Measurements from ENCODE around the gene DNAJC4. TPM values are rescaled to one million over a fixed set of nuclear protein-coding genes. Genes with fewer than 3 reads are reported as not detected.

Gene DNAJC4
- total RNA-seq, 1 donor from 2014 or later: 53.5 TPM

DNA sequence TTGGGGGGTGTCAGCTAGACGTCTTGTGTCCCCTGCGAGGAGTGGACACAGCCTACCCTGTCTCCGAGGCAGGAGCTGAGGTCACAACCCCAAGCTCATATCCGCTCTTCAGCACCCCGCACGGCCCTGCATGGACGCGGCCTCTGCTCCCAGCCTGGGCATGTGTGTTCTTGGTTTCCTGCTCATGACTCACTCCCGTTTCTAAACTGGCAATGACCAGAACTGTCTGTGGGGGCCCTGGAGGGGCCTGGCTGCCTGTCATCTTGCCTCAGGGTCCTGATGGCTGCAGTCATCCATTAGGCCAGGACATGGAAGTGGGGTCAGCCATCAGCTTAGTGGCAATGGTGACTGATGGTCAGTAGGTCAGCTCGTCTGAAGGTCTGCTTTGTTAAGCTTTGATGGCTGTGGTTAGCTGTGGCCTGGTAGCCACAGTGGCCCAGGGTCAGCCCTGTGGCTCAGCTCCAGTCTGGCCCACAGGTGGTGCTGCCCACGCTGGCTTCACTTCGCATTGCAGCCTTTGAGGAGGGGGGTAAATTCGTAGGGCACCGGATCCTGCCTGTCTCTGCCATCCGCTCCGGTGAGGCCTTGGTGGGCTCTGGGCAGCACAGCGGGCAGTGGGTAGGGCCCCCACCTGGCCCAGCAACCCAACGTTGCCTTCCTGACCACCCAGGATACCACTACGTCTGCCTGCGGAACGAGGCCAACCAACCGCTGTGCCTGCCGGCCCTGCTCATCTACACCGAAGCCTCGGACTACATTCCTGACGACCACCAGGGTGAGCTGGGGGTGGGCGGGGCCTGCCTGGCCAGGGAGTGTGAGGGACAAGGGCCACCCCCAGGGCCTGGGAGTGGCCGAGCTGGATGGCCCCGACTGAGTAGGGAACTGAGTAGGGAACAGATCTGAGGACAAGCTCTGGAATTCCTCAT, 32.9 kb downstream of the DNAJC4 start:
- intact Hi-C loops (cut with DNase I): no loop called here
- no peak for ATAC-seq
- DNase-seq (ENCODE audit: missing footprints): no peak

- intact Hi-C loops (cut with DNase I): no loop called here
- DNase-seq (ENCODE audit: missing footprints) (no peak), ATAC-seq (no peak)
These were observed 33.6 kb downstream of the DNAJC4 start for GRCh38 chr11:64263947-64264317.

DNA sequence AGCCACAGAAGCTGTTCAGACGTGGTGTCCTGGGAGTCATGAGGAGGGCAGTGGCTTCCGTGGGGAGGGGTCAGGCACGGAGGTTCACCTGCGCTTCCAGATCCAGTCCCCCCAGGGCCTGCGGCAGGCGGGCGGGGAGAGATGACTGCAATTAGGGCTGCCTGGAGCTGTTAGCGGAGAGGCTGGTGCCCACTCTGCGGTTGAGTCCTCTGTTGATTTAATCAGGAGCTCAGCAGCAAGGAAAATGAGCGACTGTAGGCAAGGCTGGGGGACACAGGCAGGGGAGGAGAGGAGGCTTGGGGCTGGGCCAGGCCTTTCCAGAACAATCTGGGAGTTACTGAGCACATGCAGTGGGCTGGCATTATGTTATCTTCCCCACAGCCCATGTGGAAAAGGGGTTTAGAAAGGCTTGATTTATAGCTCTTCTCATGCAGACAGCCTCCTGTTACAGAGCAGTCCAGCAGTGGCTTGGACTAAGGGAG, 34.1 kb downstream of the DNAJC4 start:
- ATAC-seq: no peak
- intact Hi-C loops (cut with DNase I): no loop called here
- DNase-seq (ENCODE audit: missing footprints): no peak

GRCh38 chr11:64265176-64266160, 35.1 kb downstream of the DNAJC4 start:
- intact Hi-C loops (cut with DNase I): no loop called here
- ATAC-seq: no peak
- DNase-seq (ENCODE audit: missing footprints): no peak

GRCh38 chr11:64266339-64266738, 36.0 kb downstream of the DNAJC4 start:
- ATAC-seq (no peak), DNase-seq (ENCODE audit: missing footprints) (no peak)
- intact Hi-C loops (cut with DNase I): no loop called here

DNA sequence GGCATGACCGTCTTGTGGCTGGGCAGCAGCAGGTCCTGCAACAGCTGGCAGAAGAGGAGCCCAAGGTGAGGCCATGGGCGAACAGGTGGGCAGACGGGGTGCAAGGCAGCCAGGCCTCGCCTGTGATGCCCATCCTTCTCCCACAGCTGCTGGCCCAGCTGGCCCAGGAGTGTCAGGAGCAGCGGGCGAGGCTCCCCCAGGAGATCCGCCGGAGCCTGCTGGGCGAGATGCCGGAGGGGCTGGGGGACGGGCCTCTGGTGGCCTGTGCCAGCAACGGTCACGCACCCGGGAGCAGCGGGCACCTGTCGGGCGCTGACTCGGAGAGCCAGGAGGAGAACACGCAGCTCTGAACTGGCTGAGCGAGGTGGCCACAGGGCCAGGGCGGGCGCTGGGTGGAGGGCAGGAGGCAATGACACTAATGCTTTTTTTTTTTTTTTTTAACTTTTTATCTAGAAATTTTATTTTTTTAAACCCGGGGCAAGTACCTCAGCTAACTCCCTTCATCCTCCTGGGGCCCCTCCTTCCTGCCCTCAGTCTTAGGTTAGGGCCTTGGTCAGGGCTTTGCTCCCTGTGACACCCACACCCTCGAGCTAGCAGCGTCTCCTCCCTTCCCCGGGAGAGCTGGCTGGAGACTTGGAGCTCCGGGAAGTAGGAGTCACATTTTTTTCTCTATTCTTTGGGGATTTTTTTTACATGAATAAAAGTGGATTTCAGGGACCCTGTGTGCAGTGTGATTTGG, 37.0 kb downstream of the DNAJC4 start:
- no peak for ATAC-seq
- intact Hi-C loops (cut with DNase I): no loop called here
- DNase-seq (ENCODE audit: missing footprints): no peak

GRCh38 chr11:64268025-64268892, 37.9 kb downstream of the DNAJC4 start:
- DNase-seq (ENCODE audit: missing footprints): no peak
- ATAC-seq: no peak
- intact Hi-C loops (cut with DNase I): loop anchor here (2.0 kb wide), 2 partner anchors 19 to 37 kb away; partner anchors contain the start of gene ESRRA

DNA sequence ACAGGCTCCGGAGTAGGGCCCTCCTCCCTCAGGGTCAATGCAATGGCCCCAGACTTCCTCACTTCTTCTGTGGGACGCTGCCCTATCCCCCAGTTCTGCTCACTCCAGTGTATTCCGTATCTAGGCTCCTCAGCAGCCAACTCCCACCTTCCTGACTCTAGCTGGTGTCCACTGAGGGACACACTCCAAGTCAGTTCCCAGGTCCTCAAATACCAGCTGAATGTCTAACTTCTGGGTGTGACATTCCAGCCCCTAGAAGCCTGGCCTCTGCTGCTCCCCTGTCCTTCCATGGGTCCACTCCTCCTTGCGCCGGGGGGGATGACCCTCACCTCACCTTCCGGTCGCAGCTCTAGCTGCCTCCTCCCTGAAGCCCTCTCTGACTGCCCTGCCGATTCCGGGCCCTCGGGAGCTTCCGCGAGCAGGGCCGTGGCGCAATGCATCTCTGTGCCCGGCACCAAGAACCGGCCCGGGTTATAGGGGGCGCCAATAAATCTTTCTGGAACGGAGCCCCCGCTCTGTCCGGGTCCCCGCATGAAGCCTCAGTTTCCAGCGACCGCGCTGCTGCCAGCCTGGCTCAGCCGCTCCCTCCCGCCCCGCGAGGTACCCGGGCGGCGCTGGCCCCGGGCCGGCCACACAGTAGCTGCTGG, 38.7 kb downstream of the DNAJC4 start:
- peak; percentile 85 for DNase-seq (ENCODE audit: missing footprints)
- intact Hi-C loops (cut with DNase I): loop anchor here (2.0 kb wide), 2 partner anchors 20 to 36 kb away; partner anchors contain the start of gene ESRRA

DNA sequence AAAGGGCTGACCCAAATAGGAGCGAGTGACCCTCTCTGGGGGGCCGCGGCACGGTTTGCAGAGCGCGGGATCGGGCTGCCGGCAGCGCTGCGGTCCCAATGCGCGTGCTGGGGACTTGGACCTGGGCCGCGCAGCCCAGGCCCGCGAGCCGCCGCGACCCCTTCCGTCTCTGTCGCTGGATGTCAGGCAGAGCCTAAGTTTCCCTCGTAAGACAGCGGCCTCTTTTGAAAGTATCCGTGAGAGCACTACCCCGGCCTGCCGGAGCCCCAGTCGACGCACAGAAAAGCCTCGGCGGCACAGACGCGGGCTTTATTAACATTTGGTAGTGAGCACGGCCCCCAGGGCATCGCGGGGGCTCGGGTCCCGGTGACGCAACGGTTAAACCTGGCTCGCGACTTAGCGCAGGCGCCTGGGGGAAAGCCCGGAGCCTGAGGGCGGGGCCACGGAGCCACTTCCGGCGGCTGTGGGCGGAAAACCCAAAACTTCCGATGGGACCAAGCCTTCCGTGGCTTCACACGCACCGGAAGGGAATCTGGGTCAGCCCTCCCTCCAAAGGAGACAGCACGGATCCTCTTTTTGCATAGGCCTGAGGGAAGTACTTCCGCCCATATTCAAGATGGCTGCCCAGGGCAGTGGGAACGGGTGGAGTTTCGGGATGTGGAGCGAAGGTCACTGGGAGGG, 39.3 kb downstream of the DNAJC4 start:
- DNase-seq (ENCODE audit: missing footprints): peak; percentile 98
- intact Hi-C loops (cut with DNase I): loop anchor here (1.0 to 2.0 kb wide), 4 partner anchors 16 to 48 kb away; partner anchors contain the start of genes ESRRA, GPR137 and TRMT112
- peak; percentile 90 for ATAC-seq

More for the DNA sequence above, 38.7 kb downstream of the DNAJC4 start:
- peak; percentile 18 for ATAC-seq

DNA sequence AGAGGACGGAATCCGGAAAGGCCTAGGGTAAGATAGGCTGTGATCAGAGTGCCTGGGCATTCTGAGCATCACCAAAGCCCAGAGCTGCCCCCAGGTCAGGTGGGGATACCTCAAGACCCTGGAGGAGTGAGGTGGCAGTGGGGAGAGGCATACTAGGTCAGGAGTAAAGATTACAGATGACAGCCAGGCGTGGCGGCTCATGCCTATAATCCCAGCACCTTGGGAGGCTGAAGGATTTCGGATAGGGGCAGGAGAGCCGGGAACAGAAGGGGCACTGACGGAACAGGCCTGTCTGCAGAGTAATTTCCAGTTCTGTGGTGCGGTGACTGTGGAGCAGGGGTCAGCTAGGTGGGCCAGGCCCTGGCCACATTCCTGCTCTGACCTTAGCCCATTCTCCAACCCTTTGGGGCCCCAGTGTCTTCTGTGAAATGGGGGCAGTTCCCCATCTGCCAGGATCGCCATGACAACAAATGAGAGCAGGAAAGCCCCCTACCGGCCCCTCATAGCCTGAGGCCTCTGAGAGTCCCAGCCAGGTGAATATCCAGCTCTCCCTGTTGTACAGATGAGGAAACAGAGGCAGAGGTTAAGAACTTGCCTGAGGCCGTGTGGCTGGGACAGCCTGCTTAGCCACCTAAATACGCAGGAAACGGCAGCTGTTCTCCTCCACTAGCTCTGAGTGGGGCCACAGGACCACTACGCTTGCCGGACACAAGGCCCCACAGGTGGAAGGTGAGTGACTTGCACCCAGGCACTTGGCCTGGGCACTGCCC, 44.9 kb downstream of the DNAJC4 start:
- ATAC-seq: no peak
- intact Hi-C loops (cut with DNase I): no loop called here
- DNase-seq (ENCODE audit: missing footprints): no peak

DNA sequence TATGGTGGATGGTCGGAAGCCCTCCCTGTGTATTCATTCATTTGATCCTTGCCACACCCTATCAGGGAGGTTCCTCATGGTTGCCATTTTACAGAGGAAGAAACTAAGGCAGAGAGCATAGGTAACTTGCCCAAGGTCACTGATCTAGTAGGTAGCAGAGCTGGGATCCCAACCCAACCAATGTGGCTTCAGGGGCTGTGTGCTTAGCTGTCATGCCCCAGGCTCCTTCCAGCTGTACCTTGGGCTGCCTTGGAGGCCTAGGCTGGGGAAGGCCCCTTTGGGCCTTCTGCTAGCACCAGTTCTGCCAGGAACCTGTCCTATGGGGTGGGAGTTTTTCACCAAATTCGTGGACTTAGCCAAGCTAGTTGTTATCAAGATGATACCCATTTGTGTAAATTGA, 45.5 kb downstream of the DNAJC4 start:
- no peak for ATAC-seq

GRCh38 chr11:64276653-64277431, 46.5 kb downstream of the DNAJC4 start:
- ATAC-seq (no peak), DNase-seq (ENCODE audit: missing footprints) (no peak)
- intact Hi-C loops (cut with DNase I): no loop called here

More for the DNA sequence above, 45.5 kb downstream of the DNAJC4 start:
- DNase-seq (ENCODE audit: missing footprints): no peak
- intact Hi-C loops (cut with DNase I): no loop called here

DNA sequence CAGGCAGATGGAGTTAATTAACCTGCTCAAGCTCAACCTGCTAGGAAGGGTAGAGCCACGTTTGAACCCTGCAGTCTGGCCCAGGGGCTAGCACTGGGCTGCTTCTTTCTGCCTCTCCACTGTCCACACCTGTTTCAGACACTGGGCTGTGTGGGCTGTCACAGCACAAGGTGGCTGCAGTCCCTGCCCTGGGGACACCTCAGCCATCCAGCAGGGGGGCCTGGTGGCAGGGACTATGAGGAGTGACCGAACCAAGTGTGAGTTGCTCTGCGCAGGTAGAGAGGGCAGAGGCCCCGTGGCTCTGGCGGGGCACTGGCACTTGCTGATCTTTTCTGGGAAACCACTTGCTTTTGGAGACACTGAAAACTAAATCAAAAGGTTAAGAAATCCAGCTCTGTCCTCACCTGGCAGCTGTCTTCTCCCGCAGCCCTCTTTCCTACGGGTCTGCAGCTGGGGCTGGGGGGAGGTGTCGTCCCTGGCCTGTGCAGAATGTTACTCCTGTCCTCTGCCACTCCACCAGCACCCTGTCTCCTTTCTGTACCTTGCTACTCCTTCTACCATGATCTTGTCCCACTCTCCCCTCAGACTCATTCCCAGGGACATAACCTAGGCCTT, 48.3 kb downstream of the DNAJC4 start:
- no peak for ATAC-seq
- no peak for DNase-seq (ENCODE audit: missing footprints)
- intact Hi-C loops (cut with DNase I): no loop called here

- ATAC-seq (no peak), DNase-seq (ENCODE audit: missing footprints) (no peak)
- intact Hi-C loops (cut with DNase I): no loop called here
These were observed 51.8 kb downstream of the DNAJC4 start for GRCh38 chr11:64281957-64282770.

All from Right ventricle myocardium inferior (tissue), 1 donor.